ENCODE results near the gene NCOA7. TPM values are rescaled to one million over a fixed set of nuclear protein-coding genes. Genes with fewer than 3 reads are reported as not detected.

NCOA7 gene
- total RNA-seq, 1 experiment from 2014 or later = 14.4 TPM

DNA sequence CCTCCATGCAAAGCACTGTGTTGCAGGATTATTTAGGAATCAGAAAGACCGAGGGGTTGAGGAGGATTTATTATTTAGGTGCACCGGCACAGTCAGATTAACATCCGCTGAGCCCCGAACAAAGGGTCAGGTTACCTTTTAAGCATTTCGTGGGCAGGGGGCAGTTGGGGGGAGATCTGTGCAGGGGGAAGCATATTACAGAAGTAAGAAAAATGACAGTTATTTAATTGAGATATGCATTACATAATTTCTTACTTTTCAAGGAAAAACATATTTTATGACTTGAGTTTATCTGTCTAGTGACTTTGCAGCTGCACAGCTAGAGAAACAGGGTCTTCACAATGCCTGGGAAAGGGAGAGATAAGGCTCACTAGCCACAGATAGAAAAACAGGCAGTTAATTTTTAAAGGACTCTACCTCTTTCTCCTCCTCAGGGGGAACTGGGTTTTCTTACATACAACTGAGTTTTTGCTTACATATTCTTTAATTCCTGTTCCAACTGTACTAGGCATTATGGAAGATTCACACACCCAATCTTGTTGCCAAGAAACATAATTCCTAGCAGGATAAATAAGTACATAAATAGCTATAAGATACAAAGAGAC is 164.1 kb downstream of the NCOA7 start (continued):
- TF ChIP-seq, protein P1, sequence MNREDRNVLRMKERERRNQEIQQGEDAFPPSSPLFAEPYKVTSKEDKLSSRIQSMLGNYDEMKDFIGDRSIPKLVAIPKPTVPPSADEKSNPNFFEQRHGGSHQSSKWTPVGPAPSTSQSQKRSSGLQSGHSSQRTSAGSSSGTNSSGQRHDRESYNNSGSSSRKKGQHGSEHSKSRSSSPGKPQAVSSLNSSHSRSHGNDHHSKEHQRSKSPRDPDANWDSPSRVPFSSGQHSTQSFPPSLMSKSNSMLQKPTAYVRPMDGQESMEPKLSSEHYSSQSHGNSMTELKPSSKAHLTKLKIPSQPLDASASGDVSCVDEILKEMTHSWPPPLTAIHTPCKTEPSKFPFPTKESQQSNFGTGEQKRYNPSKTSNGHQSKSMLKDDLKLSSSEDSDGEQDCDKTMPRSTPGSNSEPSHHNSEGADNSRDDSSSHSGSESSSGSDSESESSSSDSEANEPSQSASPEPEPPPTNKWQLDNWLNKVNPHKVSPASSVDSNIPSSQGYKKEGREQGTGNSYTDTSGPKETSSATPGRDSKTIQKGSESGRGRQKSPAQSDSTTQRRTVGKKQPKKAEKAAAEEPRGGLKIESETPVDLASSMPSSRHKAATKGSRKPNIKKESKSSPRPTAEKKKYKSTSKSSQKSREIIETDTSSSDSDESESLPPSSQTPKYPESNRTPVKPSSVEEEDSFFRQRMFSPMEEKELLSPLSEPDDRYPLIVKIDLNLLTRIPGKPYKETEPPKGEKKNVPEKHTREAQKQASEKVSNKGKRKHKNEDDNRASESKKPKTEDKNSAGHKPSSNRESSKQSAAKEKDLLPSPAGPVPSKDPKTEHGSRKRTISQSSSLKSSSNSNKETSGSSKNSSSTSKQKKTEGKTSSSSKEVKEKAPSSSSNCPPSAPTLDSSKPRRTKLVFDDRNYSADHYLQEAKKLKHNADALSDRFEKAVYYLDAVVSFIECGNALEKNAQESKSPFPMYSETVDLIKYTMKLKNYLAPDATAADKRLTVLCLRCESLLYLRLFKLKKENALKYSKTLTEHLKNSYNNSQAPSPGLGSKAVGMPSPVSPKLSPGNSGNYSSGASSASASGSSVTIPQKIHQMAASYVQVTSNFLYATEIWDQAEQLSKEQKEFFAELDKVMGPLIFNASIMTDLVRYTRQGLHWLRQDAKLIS (CRISPR knock-in tag; IDR thresholded peaks at IDR 0.05; ENCODE audit: borderline replicate concordance) = no peak
- TF ChIP-seq, protein P2, sequence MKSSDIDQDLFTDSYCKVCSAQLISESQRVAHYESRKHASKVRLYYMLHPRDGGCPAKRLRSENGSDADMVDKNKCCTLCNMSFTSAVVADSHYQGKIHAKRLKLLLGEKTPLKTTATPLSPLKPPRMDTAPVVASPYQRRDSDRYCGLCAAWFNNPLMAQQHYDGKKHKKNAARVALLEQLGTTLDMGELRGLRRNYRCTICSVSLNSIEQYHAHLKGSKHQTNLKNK (CRISPR knock-in tag; IDR thresholded peaks at IDR 0.05) = no peak
- TF ChIP-seq ZNF416 (CRISPR knock-in tag; IDR thresholded peaks at IDR 0.05) (no peak), OVOL2 (CRISPR knock-in tag; IDR thresholded peaks at IDR 0.05; ENCODE audit: borderline replicate concordance) (no peak), GABPB1 (CRISPR knock-in tag; IDR thresholded peaks at IDR 0.05) (no peak), NFATC4 (CRISPR knock-in tag; IDR thresholded peaks at IDR 0.05) (no peak), GRHL2 (CRISPR knock-in tag; IDR thresholded peaks at IDR 0.05; ENCODE audit: insufficient replicate concordance, severe bottlenecking) (no peak)
- TF ChIP-seq, protein P3, sequence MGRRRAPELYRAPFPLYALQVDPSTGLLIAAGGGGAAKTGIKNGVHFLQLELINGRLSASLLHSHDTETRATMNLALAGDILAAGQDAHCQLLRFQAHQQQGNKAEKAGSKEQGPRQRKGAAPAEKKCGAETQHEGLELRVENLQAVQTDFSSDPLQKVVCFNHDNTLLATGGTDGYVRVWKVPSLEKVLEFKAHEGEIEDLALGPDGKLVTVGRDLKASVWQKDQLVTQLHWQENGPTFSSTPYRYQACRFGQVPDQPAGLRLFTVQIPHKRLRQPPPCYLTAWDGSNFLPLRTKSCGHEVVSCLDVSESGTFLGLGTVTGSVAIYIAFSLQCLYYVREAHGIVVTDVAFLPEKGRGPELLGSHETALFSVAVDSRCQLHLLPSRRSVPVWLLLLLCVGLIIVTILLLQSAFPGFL (CRISPR knock-in tag; IDR thresholded peaks at IDR 0.05; ENCODE audit: borderline replicate concordance) = no peak
- TF ChIP-seq, protein P4, sequence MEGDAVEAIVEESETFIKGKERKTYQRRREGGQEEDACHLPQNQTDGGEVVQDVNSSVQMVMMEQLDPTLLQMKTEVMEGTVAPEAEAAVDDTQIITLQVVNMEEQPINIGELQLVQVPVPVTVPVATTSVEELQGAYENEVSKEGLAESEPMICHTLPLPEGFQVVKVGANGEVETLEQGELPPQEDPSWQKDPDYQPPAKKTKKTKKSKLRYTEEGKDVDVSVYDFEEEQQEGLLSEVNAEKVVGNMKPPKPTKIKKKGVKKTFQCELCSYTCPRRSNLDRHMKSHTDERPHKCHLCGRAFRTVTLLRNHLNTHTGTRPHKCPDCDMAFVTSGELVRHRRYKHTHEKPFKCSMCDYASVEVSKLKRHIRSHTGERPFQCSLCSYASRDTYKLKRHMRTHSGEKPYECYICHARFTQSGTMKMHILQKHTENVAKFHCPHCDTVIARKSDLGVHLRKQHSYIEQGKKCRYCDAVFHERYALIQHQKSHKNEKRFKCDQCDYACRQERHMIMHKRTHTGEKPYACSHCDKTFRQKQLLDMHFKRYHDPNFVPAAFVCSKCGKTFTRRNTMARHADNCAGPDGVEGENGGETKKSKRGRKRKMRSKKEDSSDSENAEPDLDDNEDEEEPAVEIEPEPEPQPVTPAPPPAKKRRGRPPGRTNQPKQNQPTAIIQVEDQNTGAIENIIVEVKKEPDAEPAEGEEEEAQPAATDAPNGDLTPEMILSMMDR (IDR thresholded peaks at IDR 0.05) = no peak

DNA sequence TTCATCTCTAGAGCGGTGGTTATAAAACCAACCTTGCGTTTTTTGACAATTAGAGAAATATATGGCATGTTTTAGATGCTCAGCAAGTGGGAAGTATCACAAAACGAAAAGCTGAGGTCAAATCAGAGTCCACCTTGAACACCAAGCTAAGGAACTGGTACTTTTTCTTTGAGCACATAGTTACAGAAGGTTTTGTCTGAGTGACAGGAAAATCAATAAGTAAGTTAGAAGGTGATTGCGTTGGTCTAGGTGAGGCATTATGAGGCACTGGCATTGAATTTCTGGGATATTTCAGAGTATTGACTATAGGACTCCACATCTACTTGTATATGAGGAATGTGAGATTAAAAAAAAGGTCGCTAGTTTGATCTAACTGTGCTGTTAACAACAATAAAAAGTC is 165.2 kb downstream of the NCOA7 start:
- no peak for ATAC-seq
- TF ChIP-seq RELA (CRISPR knock-in tag; IDR thresholded peaks at IDR 0.05; ENCODE audit: borderline replicate concordance) (no peak), NR1H2 (CRISPR knock-in tag; IDR thresholded peaks at IDR 0.05) (no peak), GABPB1 (CRISPR knock-in tag; IDR thresholded peaks at IDR 0.05) (no peak), IRF2 (CRISPR knock-in tag; IDR thresholded peaks at IDR 0.05; ENCODE audit: borderline replicate concordance, low read depth) (no peak), HMGA2 (CRISPR knock-in tag; IDR thresholded peaks at IDR 0.05) (no peak), NR2C2 (CRISPR knock-in tag; IDR thresholded peaks at IDR 0.05) (no peak), ZNF219 (CRISPR knock-in tag; IDR thresholded peaks at IDR 0.05; ENCODE audit: borderline replicate concordance) (no peak), FOXK1 (CRISPR knock-in tag; IDR thresholded peaks at IDR 0.05) (no peak)
- TF ChIP-seq, protein P5, sequence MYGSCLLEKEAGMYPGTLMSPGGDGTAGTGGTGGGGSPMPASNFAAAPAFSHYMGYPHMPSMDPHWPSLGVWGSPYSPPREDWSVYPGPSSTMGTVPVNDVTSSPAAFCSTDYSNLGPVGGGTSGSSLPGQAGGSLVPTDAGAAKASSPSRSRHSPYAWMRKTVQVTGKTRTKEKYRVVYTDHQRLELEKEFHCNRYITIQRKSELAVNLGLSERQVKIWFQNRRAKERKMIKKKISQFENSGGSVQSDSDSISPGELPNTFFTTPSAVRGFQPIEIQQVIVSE (CRISPR knock-in tag; IDR thresholded peaks at IDR 0.05; ENCODE audit: borderline replicate concordance) = no peak
- TF ChIP-seq, protein P6, sequence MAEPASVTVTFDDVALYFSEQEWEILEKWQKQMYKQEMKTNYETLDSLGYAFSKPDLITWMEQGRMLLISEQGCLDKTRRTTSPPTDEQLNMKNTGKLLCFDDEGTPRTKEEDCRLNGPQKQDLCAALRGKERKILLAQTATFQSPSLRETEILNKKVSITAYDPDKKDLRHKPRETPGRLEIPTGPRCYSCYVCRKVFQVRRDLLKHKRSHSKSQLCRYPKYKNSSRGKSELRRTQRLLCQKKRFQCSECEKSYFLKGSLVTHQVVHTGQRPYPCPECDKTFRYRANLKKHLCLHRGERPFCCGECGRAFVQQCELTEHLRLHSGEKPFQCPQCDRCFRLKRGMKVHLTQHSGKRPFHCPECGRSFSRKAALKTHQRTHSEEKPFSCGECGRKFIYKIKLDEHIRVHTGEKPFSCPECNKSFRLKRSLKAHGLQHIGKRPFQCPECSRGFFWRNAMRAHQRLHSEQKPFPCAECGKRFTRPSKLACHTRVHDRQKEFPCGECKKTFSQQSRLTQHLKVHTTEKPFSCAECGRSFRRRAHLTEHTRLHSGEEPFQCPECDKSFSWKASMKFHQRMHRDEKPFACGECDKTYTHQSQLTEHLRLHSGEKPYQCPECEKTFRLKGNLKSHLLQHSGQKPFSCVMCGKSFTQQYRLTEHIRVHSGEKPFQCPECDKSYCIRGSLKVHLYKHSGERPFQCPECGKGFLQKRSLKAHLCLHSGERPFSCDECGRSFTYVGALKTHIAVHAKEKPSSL (CRISPR knock-in tag; conservative IDR thresholded peaks at IDR 0.05) = no peak
- TF ChIP-seq, protein P4 (IDR thresholded peaks at IDR 0.05) = no peak
- TF ChIP-seq, protein P3 (CRISPR knock-in tag; IDR thresholded peaks at IDR 0.05; ENCODE audit: borderline replicate concordance) = no peak
- TF ChIP-seq, protein P7, sequence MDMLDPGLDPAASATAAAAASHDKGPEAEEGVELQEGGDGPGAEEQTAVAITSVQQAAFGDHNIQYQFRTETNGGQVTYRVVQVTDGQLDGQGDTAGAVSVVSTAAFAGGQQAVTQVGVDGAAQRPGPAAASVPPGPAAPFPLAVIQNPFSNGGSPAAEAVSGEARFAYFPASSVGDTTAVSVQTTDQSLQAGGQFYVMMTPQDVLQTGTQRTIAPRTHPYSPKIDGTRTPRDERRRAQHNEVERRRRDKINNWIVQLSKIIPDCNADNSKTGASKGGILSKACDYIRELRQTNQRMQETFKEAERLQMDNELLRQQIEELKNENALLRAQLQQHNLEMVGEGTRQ (CRISPR knock-in tag; IDR thresholded peaks at IDR 0.05) = no peak
- no peak for DNase-seq (ENCODE audit: low spot score)
- no peaks in the 10 kb centered on the region; the same call in 1 of the 2 replicates for H3K27me3 Mint-ChIP-seq (ENCODE audit: low read depth)
- H3K36me3 Mint-ChIP-seq = peaks cover 4% of the 10 kb centered on the region; the same call in 1 of the 2 replicates
- CTCF ChIA-PET = interaction anchor here (0.6 to 3.0 kb wide), 51 partner anchors 8 to 1342 kb away, joined by 3 to 42 read pairs (median 4); partner anchors contain the start of genes NCOA7 and TRMT11
- no peak overlapping the region; the same call in 1 of the 2 replicates for H3K27ac Mint-ChIP-seq
- H3K4me3 Mint-ChIP-seq = no peak overlapping the region
- peaks cover 9% of the 10 kb centered on the region for H3K9me3 Mint-ChIP-seq
- peaks cover 4% of the 10 kb centered on the region; the same call in 1 of the 2 replicates for H3K4me1 Mint-ChIP-seq
- POLR2A ChIA-PET = interaction anchor here (1.0 to 3.1 kb wide), 3 partner anchors 8 to 166 kb away, joined by 3 to 14 read pairs (median 11); partner anchors contain the start of genes NCOA7 and TRMT11
